SH-SY5Y (cell line): Measurements from ENCODE around the gene AP5Z1.

ENCODE experiments used
- GATA2 ChIP-seq: IDR thresholded peaks from 2 replicates; pipeline ENCODE4 v1.6.1; 2011; ENCODE audit warnings: mild to moderate bottlenecking, low read depth, low read length
- GATA3 ChIP-seq: IDR thresholded peaks from 2 replicates; pipeline ENCODE4 v1.6.1; 2011; ENCODE audit warnings: low read depth, mild to moderate bottlenecking, low read length, moderate library complexity

GRCh38 chr7:4823441-4824119, 48.2 kb downstream of the AP5Z1 start:
- TF ChIP-seq GATA2 (no peak), GATA3 (no peak)
